Endothelial cell of umbilical vein (primary cell): ENCODE results near the gene ARHGEF28.

ENCODE experiments used
- MYC ChIP-seq: IDR thresholded peaks from one replicate; pipeline ENCODE4 v1.6.1; 2011; ENCODE audit warnings: mild to moderate bottlenecking, low read depth, low read length
- POLR2AphosphoS5 ChIP-seq: IDR thresholded peaks from 2 replicates; pipeline ENCODE4 v1.6.1; 2012; ENCODE audit warnings: low read depth, mild to moderate bottlenecking, control low read depth, low read length, moderate library complexity; ENCODE audit not compliant: insufficient read depth

- TF ChIP-seq POLR2AphosphoS5 (peak; percentile 90), MYC (no peak)
Observed at GRCh38 chr5:73774924-73775323, 148.9 kb downstream of the ARHGEF28 start.
